ENCODE measurements around the gene BCHE. TPM values are rescaled to one million over a fixed set of nuclear protein-coding genes. Genes with fewer than 3 reads are reported as not detected.

The BCHE gene
- total RNA-seq (not detected), total RNA-seq (0 reads per million in 29 experiments)
- 0.35 TPM for total RNA-seq (2013)

DNA sequence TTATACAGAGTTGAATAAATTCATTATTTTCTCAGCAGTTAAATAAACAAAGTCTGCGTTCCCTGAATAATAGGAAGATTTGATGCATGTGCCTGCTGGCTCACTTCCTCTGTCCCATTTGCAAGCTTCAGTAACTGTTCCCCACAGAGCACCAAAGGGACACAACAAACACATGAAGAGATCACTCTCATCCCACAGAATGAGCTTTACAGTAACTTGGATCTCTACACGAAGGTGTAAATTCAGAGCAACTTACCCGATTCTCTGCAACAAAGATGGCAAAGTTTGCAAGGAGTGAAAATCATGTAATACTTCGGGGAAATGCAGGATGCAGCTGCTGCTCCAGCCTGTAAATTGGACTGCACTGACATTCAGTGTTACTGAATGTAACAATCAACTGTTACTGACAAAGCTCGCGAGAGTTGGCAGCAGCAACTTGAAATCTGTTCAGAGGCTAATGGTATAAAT lies at the start of gene BCHE:
Gene BCHE (minus strand): TSS at position 366 of the 468 bp plus-strand sequence. CDS start 6,390 bp downstream, outside the sequence.
- H3K27ac ChIP-seq (ENCODE audit: low read length), result no peak within 1 kb of the TSS

DNA sequence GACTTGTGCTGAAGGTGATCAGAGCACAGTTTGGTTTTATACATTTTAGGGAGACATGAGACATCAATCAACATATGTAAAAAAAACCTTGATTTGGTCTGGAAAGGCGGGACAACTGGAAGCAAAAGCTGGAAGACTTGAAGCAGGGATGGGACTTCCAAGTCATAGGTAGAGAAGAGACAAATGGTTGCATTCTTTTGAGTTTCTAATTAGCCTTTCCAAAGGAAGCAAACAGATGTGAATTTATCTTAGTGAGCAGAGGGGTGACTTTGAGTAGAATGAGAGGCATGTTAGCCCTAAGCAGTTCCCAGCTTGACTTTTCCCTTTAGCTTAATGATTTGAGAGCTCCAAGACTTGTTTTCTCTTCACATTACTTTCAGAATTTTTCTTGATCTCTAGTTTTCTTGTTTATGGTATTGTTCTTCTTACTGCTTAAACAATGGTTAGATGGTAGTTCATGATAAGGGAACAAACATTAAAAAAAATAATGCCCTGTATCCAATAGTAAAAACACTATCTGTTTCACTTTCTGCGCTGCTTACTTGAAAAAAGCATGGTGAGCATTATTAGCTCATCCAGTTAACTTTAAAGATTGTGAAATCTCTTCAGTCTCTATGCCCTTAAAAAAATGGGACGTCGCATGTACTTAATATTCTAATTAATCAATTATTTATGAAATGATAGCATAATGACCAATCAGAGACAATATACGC lies 48.5 kb upstream of the BCHE start:
- no peak for DNase-seq

More for the DNA sequence above, at the start of gene BCHE:
- Mint-ChIP-seq H3K4me1 (no peaks in the 10 kb centered on the region), H3K27ac (no peak within 1 kb of the TSS), H3K36me3 (no peaks in the 10 kb centered on the region), H3K4me3 (no peak within 1 kb of the TSS), H3K27me3 (no peaks in the 10 kb centered on the region), H3K9me3 (peaks cover 0 to 4% (median 2%) of the 10 kb centered on the region in 3 donors)
- WGBS (ENCODE audit: insufficient coverage), result 46% methylated on average over 3 of the region's 6 CpGs
- no peaks in the 10 kb centered on the region for H3K36me3 ChIP-seq (ENCODE audit: control insufficient read depth in 2 of 2, extremely low read depth in 1 of 2, insufficient read depth in 1 of 2, low read length in 1 of 2)
- H3K9me3 ChIP-seq, result no peaks in the 10 kb centered on the region
- no peak for ATAC-seq (replicated peaks in 1 of 4)
- ChIA-PET POLR2A (no interaction called here), CTCF (interaction anchor here in 1 of 2 donors (0.6 kb wide), 1 partner anchor 693 kb away, joined by 9 read pairs; no protein-coding TSS in a partner anchor)
- H3K4me3 ChIP-seq (ENCODE audit: control insufficient read depth in 1 of 2, extremely low read depth in 1 of 2, low read length in 1 of 2), result no peak within 1 kb of the TSS
- DNase-seq, result no peak
- no peaks in the 10 kb centered on the region for H3K4me1 ChIP-seq (ENCODE audit: control insufficient read depth in 1 of 2, extremely low read depth in 1 of 2, insufficient read depth in 2 of 2, low read length in 2 of 2)
- no peaks in the 10 kb centered on the region for H3K27me3 ChIP-seq (replicated peaks in 1 of 2; ENCODE audit: control insufficient read depth in 2 of 2, extremely low read depth in 1 of 2, insufficient read depth in 2 of 2, low read length in 1 of 2)

DNA sequence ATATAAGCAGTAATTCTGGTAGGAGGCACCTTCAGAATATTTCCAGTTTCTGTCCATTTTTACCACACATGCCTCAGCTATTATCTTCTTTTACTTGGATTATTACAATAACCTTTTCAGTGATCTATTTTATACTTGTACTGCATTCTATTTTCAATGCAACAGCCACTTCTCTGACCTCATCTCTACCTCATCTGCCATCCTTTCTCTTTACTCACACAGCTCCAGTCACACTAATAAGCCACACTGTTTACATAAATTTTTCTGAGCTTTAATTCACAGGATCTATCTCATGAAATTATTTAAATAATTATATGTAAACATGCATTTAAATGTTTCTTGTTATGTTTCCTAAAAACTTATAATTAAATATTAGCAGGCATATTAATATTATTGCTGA lies 47.3 kb upstream of the BCHE start:
- no peaks in the 10 kb centered on the region for H3K4me1 Mint-ChIP-seq
- peaks cover 0 to 3% (median 0%) of the 10 kb centered on the region in 3 donors for H3K9me3 Mint-ChIP-seq
- Histone ChIP-seq H3K27ac (ENCODE audit: low read length) (no peak overlapping the region), H3K9me3 (no peaks in the 10 kb centered on the region), H3K27me3 (replicated peaks in 1 of 2; ENCODE audit: control insufficient read depth in 2 of 2, extremely low read depth in 1 of 2, insufficient read depth in 2 of 2, low read length in 1 of 2) (no peaks in the 10 kb centered on the region), H3K4me3 (ENCODE audit: control insufficient read depth in 1 of 2, extremely low read depth in 1 of 2, low read length in 1 of 2) (no peak overlapping the region), H3K36me3 (ENCODE audit: control insufficient read depth in 2 of 2, extremely low read depth in 1 of 2, insufficient read depth in 1 of 2, low read length in 1 of 2) (no peaks in the 10 kb centered on the region), H3K4me1 (ENCODE audit: control insufficient read depth in 1 of 2, extremely low read depth in 1 of 2, insufficient read depth in 2 of 2, low read length in 2 of 2) (no peaks in the 10 kb centered on the region)
- H3K4me3 Mint-ChIP-seq, result no peak overlapping the region
- DNase-seq, result no peak
- H3K36me3 Mint-ChIP-seq, result no peaks in the 10 kb centered on the region
- ATAC-seq (replicated peaks in 1 of 4), result no peak
- H3K27ac Mint-ChIP-seq, result no peak overlapping the region
- POLR2A ChIA-PET, result no interaction called here
- no peaks in the 10 kb centered on the region for H3K27me3 Mint-ChIP-seq
- CTCF ChIA-PET, result no interaction called here

More for the DNA sequence above, 48.5 kb upstream of the BCHE start:
- no peaks in the 10 kb centered on the region for H3K27me3 ChIP-seq (replicated peaks in 1 of 2; ENCODE audit: control insufficient read depth in 2 of 2, extremely low read depth in 1 of 2, insufficient read depth in 2 of 2, low read length in 1 of 2)
- no peak overlapping the region for H3K4me3 ChIP-seq (ENCODE audit: control insufficient read depth in 1 of 2, extremely low read depth in 1 of 2, low read length in 1 of 2)
- H3K27ac Mint-ChIP-seq, result no peak overlapping the region
- H3K36me3 ChIP-seq (ENCODE audit: control insufficient read depth in 2 of 2, extremely low read depth in 1 of 2, insufficient read depth in 1 of 2, low read length in 1 of 2), result no peaks in the 10 kb centered on the region
- no peaks in the 10 kb centered on the region for H3K9me3 Mint-ChIP-seq
- H3K36me3 Mint-ChIP-seq, result no peaks in the 10 kb centered on the region
- no peak overlapping the region for H3K4me3 Mint-ChIP-seq
- H3K27me3 Mint-ChIP-seq, result no peaks in the 10 kb centered on the region
- no peak for ATAC-seq (replicated peaks in 1 of 4)
- no peaks in the 10 kb centered on the region for H3K4me1 Mint-ChIP-seq
- POLR2A ChIA-PET, result no interaction called here
- H3K4me1 ChIP-seq (ENCODE audit: control insufficient read depth in 1 of 2, extremely low read depth in 1 of 2, insufficient read depth in 2 of 2, low read length in 2 of 2), result no peaks in the 10 kb centered on the region
- no peaks in the 10 kb centered on the region for H3K9me3 ChIP-seq
- H3K27ac ChIP-seq (ENCODE audit: low read length), result no peak overlapping the region
- 78% methylated on average over 1 of the region's 5 CpGs for WGBS (ENCODE audit: insufficient coverage)
- CTCF ChIA-PET, result no interaction called here

DNA sequence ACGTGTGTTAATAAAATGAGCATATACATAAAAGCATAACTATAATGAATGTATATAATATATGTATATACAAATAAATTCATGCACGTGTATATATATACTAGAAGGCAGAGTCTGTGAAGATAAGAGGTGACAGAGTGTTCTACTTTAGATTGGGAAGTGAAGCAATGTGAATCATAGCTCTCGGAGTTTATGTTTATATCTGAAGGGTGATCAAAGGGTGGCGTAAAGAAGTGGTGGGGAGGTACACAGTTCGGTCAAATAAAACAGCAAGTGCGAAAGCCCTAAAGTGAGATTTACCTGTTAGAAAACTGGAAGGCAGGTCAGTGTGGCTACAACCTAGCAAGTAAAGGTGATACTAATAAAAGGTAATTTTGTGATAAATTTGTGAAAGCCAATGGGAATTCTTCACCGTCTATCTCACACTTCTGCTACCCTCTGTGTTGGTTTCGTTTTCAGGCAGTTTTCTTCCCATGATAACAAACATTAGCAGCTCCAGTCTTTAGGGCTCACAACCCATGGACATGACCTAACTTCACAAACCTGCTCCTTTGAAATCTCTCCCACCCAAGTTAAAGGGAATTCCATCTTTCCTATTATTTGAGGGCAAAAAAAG lies 46.7 kb upstream of the BCHE start:
- H3K4me1 ChIP-seq (ENCODE audit: control insufficient read depth in 1 of 2, extremely low read depth in 1 of 2, insufficient read depth in 2 of 2, low read length in 2 of 2), result no peaks in the 10 kb centered on the region
- H3K4me1 Mint-ChIP-seq, result no peaks in the 10 kb centered on the region
- H3K36me3 Mint-ChIP-seq, result no peaks in the 10 kb centered on the region
- H3K9me3 ChIP-seq, result no peaks in the 10 kb centered on the region
- H3K36me3 ChIP-seq (ENCODE audit: control insufficient read depth in 2 of 2, extremely low read depth in 1 of 2, insufficient read depth in 1 of 2, low read length in 1 of 2), result no peaks in the 10 kb centered on the region
- peaks cover 0 to 3% (median 0%) of the 10 kb centered on the region in 3 donors for H3K9me3 Mint-ChIP-seq
- no peak overlapping the region for H3K4me3 ChIP-seq (ENCODE audit: control insufficient read depth in 1 of 2, extremely low read depth in 1 of 2, low read length in 1 of 2)
- DNase-seq (no peak), ATAC-seq (replicated peaks in 1 of 4) (no peak)
- ChIA-PET CTCF (no interaction called here), POLR2A (no interaction called here)
- no peak overlapping the region for H3K27ac Mint-ChIP-seq
- WGBS (ENCODE audit: insufficient coverage), result 88% methylated on average over 4 of the region's 8 CpGs
- no peaks in the 10 kb centered on the region for H3K27me3 ChIP-seq (replicated peaks in 1 of 2; ENCODE audit: control insufficient read depth in 2 of 2, extremely low read depth in 1 of 2, insufficient read depth in 2 of 2, low read length in 1 of 2)
- H3K27ac ChIP-seq (ENCODE audit: low read length), result no peak overlapping the region
- H3K4me3 Mint-ChIP-seq, result no peak overlapping the region
- H3K27me3 Mint-ChIP-seq, result no peaks in the 10 kb centered on the region

DNA sequence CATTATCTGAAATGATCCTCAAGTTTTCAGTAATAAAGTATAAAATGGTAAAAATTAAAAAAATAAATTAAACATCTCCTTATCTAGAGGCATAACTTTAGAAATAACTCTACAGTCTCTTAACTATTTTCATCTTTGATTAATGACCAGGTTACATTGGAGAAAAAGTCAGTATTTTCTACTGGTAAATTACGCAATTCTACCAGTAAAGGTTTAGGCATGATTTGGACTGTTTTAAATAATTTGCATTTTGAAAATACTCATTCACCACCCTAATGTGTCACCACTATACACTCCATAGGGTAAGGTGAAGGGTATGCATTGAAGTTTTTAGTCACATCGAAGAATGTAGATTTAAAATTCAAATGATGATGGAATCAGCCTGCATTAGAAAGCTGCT lies 45.9 kb upstream of the BCHE start:
- Mint-ChIP-seq H3K27ac (no peak overlapping the region), H3K4me3 (no peak overlapping the region), H3K36me3 (no peaks in the 10 kb centered on the region), H3K27me3 (no peaks in the 10 kb centered on the region), H3K4me1 (no peaks in the 10 kb centered on the region), H3K9me3 (peaks cover 0 to 3% (median 0%) of the 10 kb centered on the region in 3 donors)
- Histone ChIP-seq H3K4me3 (ENCODE audit: control insufficient read depth in 1 of 2, extremely low read depth in 1 of 2, low read length in 1 of 2) (no peak overlapping the region), H3K27ac (ENCODE audit: low read length) (no peak overlapping the region), H3K9me3 (no peaks in the 10 kb centered on the region), H3K4me1 (ENCODE audit: control insufficient read depth in 1 of 2, extremely low read depth in 1 of 2, insufficient read depth in 2 of 2, low read length in 2 of 2) (no peaks in the 10 kb centered on the region), H3K27me3 (replicated peaks in 1 of 2; ENCODE audit: control insufficient read depth in 2 of 2, extremely low read depth in 1 of 2, insufficient read depth in 2 of 2, low read length in 1 of 2) (no peaks in the 10 kb centered on the region), H3K36me3 (ENCODE audit: control insufficient read depth in 2 of 2, extremely low read depth in 1 of 2, insufficient read depth in 1 of 2, low read length in 1 of 2) (no peaks in the 10 kb centered on the region)
- ATAC-seq (replicated peaks in 1 of 4), result no peak
- WGBS (ENCODE audit: insufficient coverage), result no CpG with 5 or more reads among the region's 2 CpGs
- CTCF ChIA-PET, result no interaction called here
- POLR2A ChIA-PET, result no interaction called here
- DNase-seq, result no peak

DNA sequence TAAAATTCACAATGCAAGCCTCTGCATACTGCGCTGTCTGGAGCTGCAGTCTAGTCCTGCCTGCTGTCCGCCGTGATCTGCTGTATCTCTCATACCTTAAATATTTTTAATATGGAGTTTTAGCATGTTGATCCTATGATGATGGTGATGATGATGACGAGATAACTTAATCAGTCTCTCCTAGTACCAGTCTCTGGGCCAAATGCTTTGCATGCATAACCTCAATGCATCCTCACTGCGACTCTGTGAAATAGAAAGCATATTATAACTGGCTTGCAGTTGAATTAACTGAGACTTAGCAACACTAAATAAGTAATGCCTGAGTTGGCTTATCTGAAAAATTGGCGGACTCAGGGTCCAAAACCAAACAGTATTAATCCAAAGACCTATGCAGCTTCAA lies 38.4 kb upstream of the BCHE start:
- Histone ChIP-seq H3K27me3 (replicated peaks in 1 of 2; ENCODE audit: control insufficient read depth in 2 of 2, extremely low read depth in 1 of 2, insufficient read depth in 2 of 2, low read length in 1 of 2) (no peaks in the 10 kb centered on the region), H3K9me3 (no peaks in the 10 kb centered on the region), H3K4me3 (ENCODE audit: control insufficient read depth in 1 of 2, extremely low read depth in 1 of 2, low read length in 1 of 2) (no peak overlapping the region), H3K4me1 (ENCODE audit: control insufficient read depth in 1 of 2, extremely low read depth in 1 of 2, insufficient read depth in 2 of 2, low read length in 2 of 2) (no peaks in the 10 kb centered on the region), H3K27ac (ENCODE audit: low read length) (no peak overlapping the region), H3K36me3 (ENCODE audit: control insufficient read depth in 2 of 2, extremely low read depth in 1 of 2, insufficient read depth in 1 of 2, low read length in 1 of 2) (no peaks in the 10 kb centered on the region)
- peaks cover 7 to 35% (median 26%) of the 10 kb centered on the region in 3 donors for H3K9me3 Mint-ChIP-seq
- ATAC-seq (replicated peaks in 1 of 4) (no peak), DNase-seq (no peak)
- no peaks in the 10 kb centered on the region for H3K36me3 Mint-ChIP-seq
- ChIA-PET POLR2A (no interaction called here), CTCF (no interaction called here)
- H3K27ac Mint-ChIP-seq, result no peak overlapping the region
- H3K4me3 Mint-ChIP-seq, result no peak overlapping the region
- no peaks in the 10 kb centered on the region for H3K27me3 Mint-ChIP-seq
- no peaks in the 10 kb centered on the region for H3K4me1 Mint-ChIP-seq
- WGBS (ENCODE audit: insufficient coverage), result no CpG with 5 or more reads among the region's 6 CpGs
